ENCODE data around the gene TRAPPC10. TPM values are rescaled to one million over a fixed set of nuclear protein-coding genes. Genes with fewer than 3 reads are reported as not detected.

TRAPPC10 gene
- total RNA-seq (2012; rRNA removed), result 15.7 and 17.7 TPM in 2 replicates

- peak within 1 kb of the TSS; percentile 99 for H3K9ac ChIP-seq (ENCODE audit: low read depth, low read length)
- no peaks in the 10 kb centered on the region for H3K27me3 ChIP-seq (ENCODE audit: control insufficient read depth, insufficient read depth, low read length)
- no peaks in the 10 kb centered on the region for H3K9me3 ChIP-seq (replicated peaks; ENCODE audit: low read length)
- H3K4me2 ChIP-seq (ENCODE audit: low read length), result peak within 1 kb of the TSS; percentile 86
- H3K4me3 ChIP-seq (ENCODE audit: low read length), result peak within 1 kb of the TSS; percentile 97
- H3K4me1 ChIP-seq (ENCODE audit: control insufficient read depth, insufficient read depth, low read length), result peaks cover 44% of the 10 kb centered on the region
- no peaks in the 10 kb centered on the region for H3K36me3 ChIP-seq (ENCODE audit: insufficient read depth, low read length)
Measured at GRCh38 chr21:44011579-44012473, at the start of gene TRAPPC10. TRAPPC10 (plus strand) TSS chr21:44012309; CDS start chr21:44012494, 185 bp downstream.

GRCh38 chr21:43965911-43966585, 46.1 kb upstream of the TRAPPC10 start:
- Histone ChIP-seq H3K9me3 (replicated peaks; ENCODE audit: low read length) (no peaks in the 10 kb centered on the region), H3K9ac (ENCODE audit: low read depth, low read length) (no peak overlapping the region), H3K4me2 (ENCODE audit: low read length) (no peak overlapping the region), H3K4me1 (ENCODE audit: control insufficient read depth, insufficient read depth, low read length) (no peaks in the 10 kb centered on the region), H3K36me3 (ENCODE audit: insufficient read depth, low read length) (no peaks in the 10 kb centered on the region), H3K4me3 (ENCODE audit: low read length) (no peak overlapping the region), H3K27me3 (ENCODE audit: control insufficient read depth, insufficient read depth, low read length) (no peaks in the 10 kb centered on the region)

GRCh38 chr21:43966946-43967512, 45.1 kb upstream of the TRAPPC10 start:
- H3K9me3 ChIP-seq (replicated peaks; ENCODE audit: low read length), result no peaks in the 10 kb centered on the region
- no peaks in the 10 kb centered on the region for H3K4me1 ChIP-seq (ENCODE audit: control insufficient read depth, insufficient read depth, low read length)
- no peak overlapping the region for H3K9ac ChIP-seq (ENCODE audit: low read depth, low read length)
- no peak overlapping the region for H3K4me3 ChIP-seq (ENCODE audit: low read length)
- peaks cover 7% of the 10 kb centered on the region for H3K36me3 ChIP-seq (ENCODE audit: insufficient read depth, low read length)
- no peaks in the 10 kb centered on the region for H3K27me3 ChIP-seq (ENCODE audit: control insufficient read depth, insufficient read depth, low read length)
- H3K4me2 ChIP-seq (ENCODE audit: low read length), result no peak overlapping the region

GRCh38 chr21:43967981-43968380, 44.1 kb upstream of the TRAPPC10 start:
- Histone ChIP-seq H3K9me3 (replicated peaks; ENCODE audit: low read length) (no peaks in the 10 kb centered on the region), H3K4me2 (ENCODE audit: low read length) (no peak overlapping the region), H3K9ac (ENCODE audit: low read depth, low read length) (no peak overlapping the region), H3K4me1 (ENCODE audit: control insufficient read depth, insufficient read depth, low read length) (no peaks in the 10 kb centered on the region), H3K27me3 (ENCODE audit: control insufficient read depth, insufficient read depth, low read length) (no peaks in the 10 kb centered on the region), H3K4me3 (ENCODE audit: low read length) (no peak overlapping the region), H3K36me3 (ENCODE audit: insufficient read depth, low read length) (peaks cover 12% of the 10 kb centered on the region)

- H3K27me3 ChIP-seq (ENCODE audit: control insufficient read depth, insufficient read depth, low read length), result no peaks in the 10 kb centered on the region
- no peak overlapping the region for H3K4me2 ChIP-seq (ENCODE audit: low read length)
- H3K9me3 ChIP-seq (replicated peaks; ENCODE audit: low read length), result no peaks in the 10 kb centered on the region
- no peaks in the 10 kb centered on the region for H3K4me1 ChIP-seq (ENCODE audit: control insufficient read depth, insufficient read depth, low read length)
- no peak overlapping the region for H3K4me3 ChIP-seq (ENCODE audit: low read length)
- H3K36me3 ChIP-seq (ENCODE audit: insufficient read depth, low read length), result peaks cover 14% of the 10 kb centered on the region
- no peak overlapping the region for H3K9ac ChIP-seq (ENCODE audit: low read depth, low read length)
Measured at GRCh38 chr21:43968410-43969114, 43.5 kb upstream of the TRAPPC10 start.

GRCh38 chr21:43969115-43969444, 43.0 kb upstream of the TRAPPC10 start:
- H3K36me3 ChIP-seq (ENCODE audit: insufficient read depth, low read length), result peaks cover 14% of the 10 kb centered on the region
- H3K27me3 ChIP-seq (ENCODE audit: control insufficient read depth, insufficient read depth, low read length), result no peaks in the 10 kb centered on the region

GRCh38 chr21:43970551-43970950, 41.6 kb upstream of the TRAPPC10 start:
- H3K4me2 ChIP-seq (ENCODE audit: low read length), result no peak overlapping the region
- no peak overlapping the region for H3K9ac ChIP-seq (ENCODE audit: low read depth, low read length)
- H3K27me3 ChIP-seq (ENCODE audit: control insufficient read depth, insufficient read depth, low read length), result no peaks in the 10 kb centered on the region
- H3K4me1 ChIP-seq (ENCODE audit: control insufficient read depth, insufficient read depth, low read length), result no peaks in the 10 kb centered on the region
- H3K9me3 ChIP-seq (replicated peaks; ENCODE audit: low read length), result no peaks in the 10 kb centered on the region
- no peak overlapping the region for H3K4me3 ChIP-seq (ENCODE audit: low read length)
- H3K36me3 ChIP-seq (ENCODE audit: insufficient read depth, low read length), result peaks cover 14% of the 10 kb centered on the region

More at GRCh38 chr21:43969115-43969444, 43.0 kb upstream of the TRAPPC10 start:
- no peaks in the 10 kb centered on the region for H3K9me3 ChIP-seq (replicated peaks; ENCODE audit: low read length)
- H3K4me3 ChIP-seq (ENCODE audit: low read length), result no peak overlapping the region
- H3K4me1 ChIP-seq (ENCODE audit: control insufficient read depth, insufficient read depth, low read length), result no peaks in the 10 kb centered on the region
- H3K9ac ChIP-seq (ENCODE audit: low read depth, low read length), result no peak overlapping the region
- no peak overlapping the region for H3K4me2 ChIP-seq (ENCODE audit: low read length)

- Histone ChIP-seq H3K9me3 (replicated peaks; ENCODE audit: low read length) (no peaks in the 10 kb centered on the region), H3K36me3 (ENCODE audit: insufficient read depth, low read length) (peaks cover 14% of the 10 kb centered on the region), H3K4me2 (ENCODE audit: low read length) (no peak overlapping the region), H3K27me3 (ENCODE audit: control insufficient read depth, insufficient read depth, low read length) (no peaks in the 10 kb centered on the region), H3K4me1 (ENCODE audit: control insufficient read depth, insufficient read depth, low read length) (no peaks in the 10 kb centered on the region), H3K4me3 (ENCODE audit: low read length) (no peak overlapping the region), H3K9ac (ENCODE audit: low read depth, low read length) (no peak overlapping the region)
Measured at GRCh38 chr21:43971201-43971991, 40.7 kb upstream of the TRAPPC10 start.

GRCh38 chr21:43971992-43972255, 40.2 kb upstream of the TRAPPC10 start:
- Histone ChIP-seq H3K9me3 (replicated peaks; ENCODE audit: low read length) (no peaks in the 10 kb centered on the region), H3K4me2 (ENCODE audit: low read length) (no peak overlapping the region), H3K36me3 (ENCODE audit: insufficient read depth, low read length) (peaks cover 14% of the 10 kb centered on the region), H3K4me1 (ENCODE audit: control insufficient read depth, insufficient read depth, low read length) (no peaks in the 10 kb centered on the region), H3K9ac (ENCODE audit: low read depth, low read length) (no peak overlapping the region), H3K27me3 (ENCODE audit: control insufficient read depth, insufficient read depth, low read length) (no peaks in the 10 kb centered on the region), H3K4me3 (ENCODE audit: low read length) (no peak overlapping the region)

GRCh38 chr21:43972850-43973633, 39.1 kb upstream of the TRAPPC10 start:
- H3K9me3 ChIP-seq (replicated peaks; ENCODE audit: low read length), result no peaks in the 10 kb centered on the region
- no peak overlapping the region for H3K4me3 ChIP-seq (ENCODE audit: low read length)
- peaks cover 14% of the 10 kb centered on the region for H3K36me3 ChIP-seq (ENCODE audit: insufficient read depth, low read length)
- H3K4me2 ChIP-seq (ENCODE audit: low read length), result no peak overlapping the region
- no peaks in the 10 kb centered on the region for H3K27me3 ChIP-seq (ENCODE audit: control insufficient read depth, insufficient read depth, low read length)
- no peak overlapping the region for H3K9ac ChIP-seq (ENCODE audit: low read depth, low read length)
- no peaks in the 10 kb centered on the region for H3K4me1 ChIP-seq (ENCODE audit: control insufficient read depth, insufficient read depth, low read length)
